ENCODE measurements around the gene PRDX6.

DNA sequence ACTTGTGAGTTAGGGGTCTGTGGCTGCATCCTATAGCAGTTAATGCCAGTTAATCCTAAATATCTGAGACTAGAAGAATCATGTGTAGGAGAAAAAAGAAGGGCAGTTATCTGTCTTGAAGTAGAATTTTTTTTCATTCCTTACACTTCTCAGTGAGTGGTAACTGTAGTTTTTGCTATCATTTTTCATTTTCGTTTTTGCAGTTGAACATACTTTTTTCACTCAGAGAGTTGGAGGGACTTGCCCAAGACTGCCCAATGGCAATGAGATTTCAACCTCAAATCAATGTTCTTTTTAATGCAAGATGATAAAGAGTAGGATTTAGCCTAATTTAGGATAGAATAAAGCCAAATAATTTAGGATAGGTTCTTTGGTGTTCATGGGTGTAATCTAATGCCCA, 5.5 kb downstream of the PRDX6 start:
- TF ChIP-seq CTCF (IDR thresholded peaks at IDR 0.05) (no peak), POLR2A (IDR thresholded peaks at IDR 0.05) (no peak)

All from prostate gland (tissue), 2 donors.